Endothelial cell of umbilical vein (primary cell): ENCODE data around the gene SRSF3. TPM values are rescaled to one million over a fixed set of nuclear protein-coding genes. Genes with fewer than 3 reads are reported as not detected.

Experiments used
- BruUV-seq: library from RNA; stranded (reverse); fragments of 400-500 nt; replicated peaks from 2 replicates; lab custom pipeline; 2021; lab: Mats Ljungman, UMichigan
- CTCF ChIA-PET: fragments of 300-600, 350-600 bp; sonication (Branson Sonifier 250); formaldehyde crosslinking; loops from one replicate; lab custom pipeline; 2021; ENCODE audit warnings: antibody characterized with exemption, inconsistent platforms; lab: Charles Lee
- POLR2A ChIA-PET: fragments of 300-600, 350-600 bp; sonication (Branson Sonifier 250); formaldehyde crosslinking; loops from one replicate; lab custom pipeline; 2021; ENCODE audit warnings: antibody characterized with exemption, inconsistent platforms; lab: Charles Lee
- DNase-seq: peaks from one replicate; pipeline ENCODE4 v3.0.0-alpha.2; 2011; ENCODE audit warnings: low read depth, low spot score
- FAIRE-seq: peaks from 2 replicates; lab custom pipeline; 2011; peaks lifted over from hg19 to GRCh38; lab: Jason Lieb, UNC
- H2AFZ ChIP-seq: 2 replicates; pipeline ENCODE4 v1.6.0; 2012; ENCODE audit warnings: low read depth, low read length, control low read depth, inconsistent platforms
- H3K27ac ChIP-seq: 2 replicates; pipeline ENCODE4 v1.5.1; 2011; ENCODE audit warnings: low read depth, mild to moderate bottlenecking, control low read depth, low read length, moderate library complexity; ENCODE audit not compliant: insufficient read depth
- H3K27me3 ChIP-seq, 2 experiments: 2 replicates each; pipeline versions ENCODE4 v1.6.0 to v1.6.1; 2011; ENCODE audit warnings: low read length in 2 of 2, mixed read lengths in 1 of 2; ENCODE audit not compliant: control insufficient read depth in 2 of 2, insufficient read depth in 2 of 2
- H3K36me3 ChIP-seq, 2 experiments: 2 replicates in 1 of 2; 3 replicates in 1 of 2; pipeline ENCODE4 v1.5.1; 2011; ENCODE audit warnings: low read length in 2 of 2, mild to moderate bottlenecking in 1 of 2, moderate library complexity in 1 of 2; ENCODE audit not compliant: control insufficient read depth in 2 of 2, insufficient read depth in 2 of 2; ENCODE audit errors: extremely low read depth in 1 of 2
- H3K4me1 ChIP-seq: 3 replicates; pipeline ENCODE4 v1.5.1; 2011; ENCODE audit warnings: mild to moderate bottlenecking, low read length; ENCODE audit not compliant: control insufficient read depth, insufficient read depth; ENCODE audit errors: extremely low read depth
- H3K4me2 ChIP-seq: 2 replicates; pipeline ENCODE4 v1.6.1; 2011; ENCODE audit warnings: low read length, control low read depth, mixed read lengths; ENCODE audit not compliant: insufficient read depth
- H3K4me3 ChIP-seq, 3 experiments: fragments of 200-600 bp in 1 of 3; sonication (generic), shearing (Covaris generic) in 1 of 3; replicated peaks in 1 of 3; 2 replicates each; pipeline ENCODE4 v1.5.1; 2011 to 2016; ENCODE audit warnings: control low read depth in 3 of 3, low read length in 3 of 3, mild to moderate bottlenecking in 2 of 3, inconsistent platforms in 1 of 3, low read depth in 1 of 3, moderate library complexity in 1 of 3; ENCODE audit not compliant: insufficient read depth in 1 of 3
- H3K79me2 ChIP-seq: 2 replicates; pipeline ENCODE4 v1.6.0; 2012; ENCODE audit warnings: low read length, inconsistent platforms; ENCODE audit not compliant: control insufficient read depth, insufficient read depth
- H3K9ac ChIP-seq: replicated peaks from 2 replicates; pipeline ENCODE3; 2011; ENCODE audit warnings: low read length, control low read depth; ENCODE audit not compliant: insufficient read depth; ENCODE audit errors: extremely low read depth
- H3K9me1 ChIP-seq: replicated peaks from 3 replicates; pipeline ENCODE4 v1.6.0; 2011; ENCODE audit warnings: mild to moderate bottlenecking, low read length; ENCODE audit not compliant: control insufficient read depth, insufficient read depth; ENCODE audit errors: extremely low read depth
- H3K9me3 ChIP-seq: replicated peaks from 2 replicates; pipeline ENCODE4 v1.5.1; 2012; ENCODE audit warnings: low read length, inconsistent platforms; ENCODE audit not compliant: control insufficient read depth, insufficient read depth
- H4K20me1 ChIP-seq: replicated peaks from 2 replicates; pipeline ENCODE3; 2011; ENCODE audit warnings: mild to moderate bottlenecking, low read length; ENCODE audit not compliant: control insufficient read depth, insufficient read depth; ENCODE audit errors: extremely low read depth
- EZH2 ChIP-seq: IDR thresholded peaks from 2 replicates; pipeline ENCODE4 v1.6.1; 2012; ENCODE audit warnings: borderline replicate concordance, low read depth, mild to moderate bottlenecking, moderate library complexity, low read length, inconsistent platforms; ENCODE audit not compliant: severe bottlenecking
- FOS ChIP-seq: IDR thresholded peaks from 2 replicates; pipeline ENCODE4 v1.6.1; 2011; ENCODE audit warnings: mild to moderate bottlenecking, low read length, moderate library complexity, borderline replicate concordance; ENCODE audit not compliant: insufficient read depth
- GATA2 ChIP-seq: IDR thresholded peaks from 2 replicates; pipeline ENCODE4 v1.7.0; 2011; ENCODE audit warnings: low read depth, mild to moderate bottlenecking, moderate library complexity, mixed read lengths, low read length; ENCODE audit not compliant: insufficient read length, insufficient read depth
- JUN ChIP-seq: IDR thresholded peaks from 2 replicates; pipeline ENCODE4 v1.6.1; 2011; ENCODE audit warnings: borderline replicate concordance, low read depth; ENCODE audit not compliant: insufficient read length, insufficient read depth
- MAX ChIP-seq: IDR thresholded peaks from 2 replicates; pipeline ENCODE4 v1.6.1; 2011; ENCODE audit not compliant: insufficient read depth, insufficient read length
- MYC ChIP-seq: IDR thresholded peaks from one replicate; pipeline ENCODE4 v1.6.1; 2011; ENCODE audit warnings: mild to moderate bottlenecking, low read depth, low read length
- POLR2A ChIP-seq: IDR thresholded peaks from 2 replicates; pipeline ENCODE4 v1.6.1; 2012; ENCODE audit warnings: low read depth, mild to moderate bottlenecking, control low read depth, low read length
- POLR2AphosphoS5 ChIP-seq: IDR thresholded peaks from 2 replicates; pipeline ENCODE4 v1.6.1; 2012; ENCODE audit warnings: low read depth, mild to moderate bottlenecking, control low read depth, low read length, moderate library complexity; ENCODE audit not compliant: insufficient read depth
- dilution Hi-C: fragments of 300-500 bp; cut with MboI; formaldehyde crosslinking; loops from one replicate; pipeline ENCODE4 v1.15.0; 2019; ENCODE audit warnings: low sequenced_read_pairs; ENCODE audit not compliant: extremely low pct_ligation_motif_present
- intact Hi-C: fragments of 100-400 bp; cut with micrococcal nuclease; formaldehyde crosslinking; loops from one replicate; pipeline ENCODE4 v1.10.0; 2022
- polyA plus RNA-seq, 4 experiments: library from polyadenylated mRNA; depleted of rRNA in 3 of 4; stranded (reverse) in 3 of 4; unstranded in 1 of 4; fragments of >200 nt; gene quantifications; 2 replicates each; pipeline versions ENCODE4 v1.2.1 to v1.2.3, GENCODE V29; 2011 to 2012; ENCODE audit warnings: missing spikeins in 1 of 4
- total RNA-seq: library from RNA; stranded (reverse); gene quantifications from 2 replicates; pipeline ENCODE4 v1.2.3, GENCODE V29; 2021
- TF ChIP-seq, protein P1 (sequence below), 2 donors: IDR thresholded peaks; 1 replicate in 1 of 2; 2 replicates in 1 of 2; pipeline ENCODE4 v1.5.1; 2011; ENCODE audit warnings: low read length in 2 of 2, mild to moderate bottlenecking in 2 of 2, moderate library complexity in 2 of 2, control low read depth in 1 of 2, inconsistent platforms in 1 of 2, low read depth in 1 of 2; ENCODE audit not compliant: insufficient read depth in 1 of 2; ENCODE audit errors: extremely low read depth in 1 of 2

SRSF3 gene
- total and polyA plus RNA-seq, 2 donors (not counting 3 experiments of a cell fraction or from before 2014, with no cell fraction given) = 317 to 393 TPM

- DNase-seq (no peak), FAIRE-seq (no peak)
- Histone ChIP-seq H3K4me3 (no peak overlapping the region), H3K27me3 (no peaks in the 10 kb centered on the region), H3K9me1 (no peaks in the 10 kb centered on the region), H3K79me2 (no peaks in the 10 kb centered on the region), H3K36me3 (no peaks in the 10 kb centered on the region), H4K20me1 (no peaks in the 10 kb centered on the region), H3K4me2 (no peak overlapping the region), H2AFZ (peak overlapping the region; percentile 62), H3K9me3 (no peaks in the 10 kb centered on the region), H3K9ac (no peak overlapping the region), H3K4me1 (no peaks in the 10 kb centered on the region), H3K27ac (no peak overlapping the region)
- dilution Hi-C loops (no loop called here), intact Hi-C loops (no loop called here)
- BruUV-seq = no TSS peak
- POLR2A ChIA-PET = interaction anchor here (0.6 to 1.2 kb wide), 3 partner anchors 18 to 325 kb away, joined by 4 to 5 read pairs (median 4); no protein-coding TSS in a partner anchor
- CTCF ChIA-PET = interaction anchor here (0.8 to 1.9 kb wide), 9 partner anchors 8 to 157 kb away, joined by 3 to 8 read pairs (median 4); no protein-coding TSS in a partner anchor
- no peak for TF ChIP-seq MAX
- TF ChIP-seq, protein P1, sequence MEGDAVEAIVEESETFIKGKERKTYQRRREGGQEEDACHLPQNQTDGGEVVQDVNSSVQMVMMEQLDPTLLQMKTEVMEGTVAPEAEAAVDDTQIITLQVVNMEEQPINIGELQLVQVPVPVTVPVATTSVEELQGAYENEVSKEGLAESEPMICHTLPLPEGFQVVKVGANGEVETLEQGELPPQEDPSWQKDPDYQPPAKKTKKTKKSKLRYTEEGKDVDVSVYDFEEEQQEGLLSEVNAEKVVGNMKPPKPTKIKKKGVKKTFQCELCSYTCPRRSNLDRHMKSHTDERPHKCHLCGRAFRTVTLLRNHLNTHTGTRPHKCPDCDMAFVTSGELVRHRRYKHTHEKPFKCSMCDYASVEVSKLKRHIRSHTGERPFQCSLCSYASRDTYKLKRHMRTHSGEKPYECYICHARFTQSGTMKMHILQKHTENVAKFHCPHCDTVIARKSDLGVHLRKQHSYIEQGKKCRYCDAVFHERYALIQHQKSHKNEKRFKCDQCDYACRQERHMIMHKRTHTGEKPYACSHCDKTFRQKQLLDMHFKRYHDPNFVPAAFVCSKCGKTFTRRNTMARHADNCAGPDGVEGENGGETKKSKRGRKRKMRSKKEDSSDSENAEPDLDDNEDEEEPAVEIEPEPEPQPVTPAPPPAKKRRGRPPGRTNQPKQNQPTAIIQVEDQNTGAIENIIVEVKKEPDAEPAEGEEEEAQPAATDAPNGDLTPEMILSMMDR (IDR thresholded peaks at IDR 0.05; ENCODE audit: extremely low read depth in 1 of 2, insufficient read depth in 1 of 2, low read depth in 1 of 2, low read length in 2 of 2) = no peak
- no peak for TF ChIP-seq POLR2A
- no peak for TF ChIP-seq EZH2
- no peak for TF ChIP-seq JUN
These were observed 14.0 kb upstream of the SRSF3 start for GRCh38 chr6:36580184-36580526.

GRCh38 chr6:36581716-36582115 lies 12.4 kb upstream of the SRSF3 start:
- Histone ChIP-seq H3K9ac (no peak overlapping the region), H4K20me1 (no peaks in the 10 kb centered on the region), H3K36me3 (no peaks in the 10 kb centered on the region), H3K4me2 (no peak overlapping the region), H3K9me3 (no peaks in the 10 kb centered on the region), H3K4me3 (no peak overlapping the region), H3K27me3 (no peaks in the 10 kb centered on the region), H3K4me1 (no peaks in the 10 kb centered on the region), H2AFZ (no peak overlapping the region), H3K79me2 (no peaks in the 10 kb centered on the region), H3K27ac (no peak overlapping the region), H3K9me1 (no peaks in the 10 kb centered on the region)
- FAIRE-seq (no peak), DNase-seq (no peak)
- no TSS peak for BruUV-seq
- CTCF ChIA-PET = interaction anchor here (1.0 kb wide), 1 partner anchor 158 kb away, joined by 3 read pairs; no protein-coding TSS in a partner anchor
- POLR2A ChIA-PET = interaction anchor here (0.6 kb wide), 1 partner anchor 129 kb away, joined by 10 read pairs; no protein-coding TSS in a partner anchor
- dilution Hi-C loops (no loop called here), intact Hi-C loops (no loop called here)
- no peak for TF ChIP-seq MAX
- no peak for TF ChIP-seq POLR2A
- TF ChIP-seq EZH2 = no peak
- TF ChIP-seq POLR2AphosphoS5 = no peak
- TF ChIP-seq, protein P1 (IDR thresholded peaks at IDR 0.05; ENCODE audit: extremely low read depth in 1 of 2, insufficient read depth in 1 of 2, low read depth in 1 of 2, low read length in 2 of 2) = no peak
- TF ChIP-seq MYC = no peak
- TF ChIP-seq JUN = no peak
- TF ChIP-seq FOS = no peak
- no peak for TF ChIP-seq GATA2
